DOHH2 (cell line): ENCODE results near the gene NOTCH1.

Experiments used
- EZH2phosphoT487 ChIP-seq: fragments of 200-600 bp; sonication (generic); IDR thresholded peaks from 2 replicates; pipeline ENCODE4 v1.6.1; 2017; ENCODE audit warnings: borderline replicate concordance, mild to moderate bottlenecking, antibody characterized with exemption, low read length, moderate library complexity, mixed read lengths
- TF ChIP-seq, protein P1 (sequence below): fragments of 200-600 bp; sonication (generic); IDR thresholded peaks from one replicate; pipeline ENCODE4 v1.5.1; 2014; ENCODE audit warnings: antibody characterized with exemption, mild to moderate bottlenecking, low read depth, low read length; ENCODE audit not compliant: poor library complexity, severe bottlenecking

DNA sequence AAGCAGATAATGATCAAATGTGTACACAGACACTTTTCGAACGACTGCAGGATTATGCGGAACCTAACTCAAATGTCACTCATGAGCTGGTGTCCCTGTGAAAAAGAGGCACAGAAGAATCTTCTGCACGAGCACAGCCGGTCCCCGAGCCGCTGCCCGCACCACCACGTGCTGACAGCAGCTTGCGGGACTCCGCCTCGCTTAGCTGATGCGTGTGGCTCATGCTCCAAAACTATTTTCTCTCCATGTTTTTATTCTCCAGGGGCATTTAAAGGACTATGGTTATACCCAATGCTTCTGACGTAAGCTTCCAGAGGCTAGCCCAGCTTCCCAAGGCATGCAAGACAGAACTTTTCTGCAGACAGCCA is 72.5 kb downstream of the NOTCH1 start:
- TF ChIP-seq, protein P1, sequence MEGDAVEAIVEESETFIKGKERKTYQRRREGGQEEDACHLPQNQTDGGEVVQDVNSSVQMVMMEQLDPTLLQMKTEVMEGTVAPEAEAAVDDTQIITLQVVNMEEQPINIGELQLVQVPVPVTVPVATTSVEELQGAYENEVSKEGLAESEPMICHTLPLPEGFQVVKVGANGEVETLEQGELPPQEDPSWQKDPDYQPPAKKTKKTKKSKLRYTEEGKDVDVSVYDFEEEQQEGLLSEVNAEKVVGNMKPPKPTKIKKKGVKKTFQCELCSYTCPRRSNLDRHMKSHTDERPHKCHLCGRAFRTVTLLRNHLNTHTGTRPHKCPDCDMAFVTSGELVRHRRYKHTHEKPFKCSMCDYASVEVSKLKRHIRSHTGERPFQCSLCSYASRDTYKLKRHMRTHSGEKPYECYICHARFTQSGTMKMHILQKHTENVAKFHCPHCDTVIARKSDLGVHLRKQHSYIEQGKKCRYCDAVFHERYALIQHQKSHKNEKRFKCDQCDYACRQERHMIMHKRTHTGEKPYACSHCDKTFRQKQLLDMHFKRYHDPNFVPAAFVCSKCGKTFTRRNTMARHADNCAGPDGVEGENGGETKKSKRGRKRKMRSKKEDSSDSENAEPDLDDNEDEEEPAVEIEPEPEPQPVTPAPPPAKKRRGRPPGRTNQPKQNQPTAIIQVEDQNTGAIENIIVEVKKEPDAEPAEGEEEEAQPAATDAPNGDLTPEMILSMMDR = no peak
- no peak for TF ChIP-seq EZH2phosphoT487
